Mesendoderm (in vitro differentiated cells): ENCODE measurements around the gene ABAT. TPM values are rescaled to one million over a fixed set of nuclear protein-coding genes. Genes with fewer than 3 reads are reported as not detected.
A peak's percentile ranks its signal among the peaks of the same experiment; 100 is the strongest.

Experiments used
- DNase-seq: peaks from one replicate; pipeline ENCODE4 v3.0.0; 2013
- H2AK5ac ChIP-seq: 2 replicates; pipeline ENCODE4 v1.6.1; 2013; ENCODE audit warnings: low read length, inconsistent platforms
- H2BK120ac ChIP-seq: 2 replicates; pipeline ENCODE4 v1.6.1; 2013; ENCODE audit warnings: low read depth, mild to moderate bottlenecking, low read length, moderate library complexity, mixed read lengths
- H2BK15ac ChIP-seq: replicated peaks from 2 replicates; pipeline ENCODE4 v1.6.1; 2013; ENCODE audit warnings: low read depth, mild to moderate bottlenecking, moderate library complexity
- H2BK5ac ChIP-seq: 2 replicates; pipeline ENCODE4 v1.6.1; 2013; ENCODE audit warnings: low read length, inconsistent platforms
- H3K18ac ChIP-seq: 2 replicates; pipeline ENCODE4 v1.6.1; 2013; ENCODE audit warnings: mild to moderate bottlenecking, low read length, mixed read lengths
- H3K23ac ChIP-seq: one replicate; pipeline ENCODE4 v1.6.1; 2013; ENCODE audit warnings: low read length
- H3K27ac ChIP-seq: 2 replicates; pipeline ENCODE4 v1.5.1; 2013; ENCODE audit warnings: low read depth, mild to moderate bottlenecking, inconsistent platforms, low read length, moderate library complexity
- H3K27me3 ChIP-seq: 2 replicates; pipeline ENCODE4 v1.6.1; 2013; ENCODE audit warnings: low read length, control low read depth, mild to moderate bottlenecking, inconsistent platforms; ENCODE audit not compliant: insufficient read depth, poor library complexity
- H3K36me3 ChIP-seq: 2 replicates; pipeline ENCODE4 v1.6.1; 2013; ENCODE audit warnings: low read length, inconsistent platforms; ENCODE audit not compliant: control insufficient read depth, insufficient read depth
- H3K4ac ChIP-seq: one replicate; pipeline ENCODE4 v1.6.1; 2013; ENCODE audit warnings: low read depth, mild to moderate bottlenecking, low read length, moderate library complexity
- H3K4me1 ChIP-seq: 2 replicates; pipeline ENCODE4 v1.6.1; 2013; ENCODE audit warnings: low read depth, low read length, inconsistent platforms; ENCODE audit not compliant: control insufficient read depth
- H3K4me2 ChIP-seq: 2 replicates; pipeline ENCODE4 v1.6.1; 2013; ENCODE audit warnings: low read length
- H3K4me3 ChIP-seq: 2 replicates; pipeline ENCODE4 v1.5.1; 2013; ENCODE audit warnings: mild to moderate bottlenecking, low read length
- H3K56ac ChIP-seq: one replicate; pipeline ENCODE4 v1.6.1; 2013; ENCODE audit warnings: low read length
- H3K79me1 ChIP-seq: 2 replicates; pipeline ENCODE4 v1.6.1; 2013; ENCODE audit warnings: low read length, inconsistent platforms
- H3K79me2 ChIP-seq: 2 replicates; pipeline ENCODE4 v1.6.1; 2013; ENCODE audit warnings: mild to moderate bottlenecking, low read length; ENCODE audit not compliant: control insufficient read depth, insufficient read depth
- H3K9ac ChIP-seq: 2 replicates; pipeline ENCODE4 v1.6.1; 2013; ENCODE audit warnings: low read length, inconsistent platforms
- H4K5ac ChIP-seq: one replicate; pipeline ENCODE4 v1.6.1; 2013; ENCODE audit warnings: low read length
- H4K8ac ChIP-seq: one replicate; pipeline ENCODE4 v1.6.1; 2013; ENCODE audit warnings: low read depth, mild to moderate bottlenecking, control low read depth, low read length, moderate library complexity
- WGBS: extraction: QIAGEN DNeasy Blood & Tissue Kit; methylation state at CpG from one replicate; pipeline ENCODE4 v1.1.7; 2013; ENCODE audit warnings: low lambda C conversion rate, missing lambda C conversion rate; ENCODE audit not compliant: insufficient coverage; ENCODE audit errors: extremely low coverage; 5-methylcytosine and 5-hydroxymethylcytosine counted together
- small RNA-seq: library from polyadenylated mRNA; stranded (forward); fragments of <200 nt; extraction: miRNeasy Mini kit (QIAGEN cat#:217004); gene quantifications from one replicate; pipeline ENCODE3, GENCODE V24; 2013; ENCODE audit not compliant: insufficient read depth

The ABAT gene

GRCh38 chr16:8831871-8832716 lies 157.7 kb downstream of the ABAT start:
- H3K4me1 ChIP-seq: peaks cover 10% of the 10 kb centered on the region

DNA sequence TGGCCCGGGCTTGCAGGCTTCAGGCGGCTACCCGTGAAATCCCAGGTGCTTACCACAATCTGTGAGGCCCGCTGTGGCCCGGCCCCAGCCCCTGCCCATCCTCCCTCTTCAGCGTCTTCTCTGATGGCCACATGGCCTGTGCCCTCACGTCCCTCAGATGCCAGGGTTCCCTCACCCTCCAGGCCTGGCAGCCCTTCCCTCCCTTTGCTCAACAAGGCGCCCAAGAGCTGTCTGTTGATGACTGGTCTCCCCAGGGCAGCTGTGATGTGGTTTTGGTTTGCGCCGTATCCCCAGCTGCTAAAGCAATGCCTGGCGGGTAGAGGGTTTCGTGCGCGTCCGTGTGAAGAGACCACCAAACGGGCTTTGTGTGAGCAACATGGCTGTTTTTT lies 158.3 kb downstream of the ABAT start:
- peaks cover 6% of the 10 kb centered on the region for H3K36me3 ChIP-seq
- H2BK15ac ChIP-seq: no peak overlapping the region
- H3K4me3 ChIP-seq: no peak overlapping the region
- no peak overlapping the region for H2AK5ac ChIP-seq
- no peaks in the 10 kb centered on the region for H3K27me3 ChIP-seq
- H3K4me1 ChIP-seq: peaks cover 10% of the 10 kb centered on the region
- H4K8ac ChIP-seq: no peak overlapping the region
- no peak overlapping the region for H3K4ac ChIP-seq
- no peak for DNase-seq
- H3K56ac ChIP-seq: peak overlapping the region; percentile 65
- no peak overlapping the region for H3K18ac ChIP-seq
- H3K27ac ChIP-seq: peak overlapping the region; percentile 36
- H3K79me1 ChIP-seq: peaks cover 1% of the 10 kb centered on the region
- H3K79me2 ChIP-seq: peaks cover 4% of the 10 kb centered on the region
- H3K23ac ChIP-seq: no peak overlapping the region
- H4K5ac ChIP-seq: no peak overlapping the region
- H2BK5ac ChIP-seq: no peak overlapping the region
- no peak overlapping the region for H3K4me2 ChIP-seq
- H2BK120ac ChIP-seq: no peak overlapping the region
- peak overlapping the region; percentile 24 for H3K9ac ChIP-seq
- no CpG with 5 or more reads among the region's 16 CpGs for WGBS

More at GRCh38 chr16:8831871-8832716, 157.7 kb downstream of the ABAT start:
- peak overlapping the region; percentile 36 for H3K27ac ChIP-seq
- H3K9ac ChIP-seq: peak overlapping the region; percentile 34
- peak overlapping the region; percentile 8 for H3K4me2 ChIP-seq
- H3K36me3 ChIP-seq: peaks cover 6% of the 10 kb centered on the region
- no peak overlapping the region for H2BK15ac ChIP-seq
- H4K5ac ChIP-seq: no peak overlapping the region
- no peak overlapping the region for H3K18ac ChIP-seq
- no peak overlapping the region for H3K4ac ChIP-seq
- H3K27me3 ChIP-seq: no peaks in the 10 kb centered on the region
- peaks cover 4% of the 10 kb centered on the region for H3K79me2 ChIP-seq
- H3K4me3 ChIP-seq: no peak overlapping the region
- H4K8ac ChIP-seq: no peak overlapping the region
- peak overlapping the region; percentile 13 for H2BK5ac ChIP-seq
- peaks cover 1% of the 10 kb centered on the region for H3K79me1 ChIP-seq
- H3K56ac ChIP-seq: peak overlapping the region; percentile 65
- H2AK5ac ChIP-seq: no peak overlapping the region
- no CpG with 5 or more reads among the region's 18 CpGs for WGBS
- peak; percentile 78 for DNase-seq
- no peak overlapping the region for H3K23ac ChIP-seq
- no peak overlapping the region for H2BK120ac ChIP-seq

Small RNA genes within 50 kb of the gene (small RNA-seq; reads per million reads assigned to genes)
- gene AC007224.1: not detected
- gene RN7SL743P: not detected
- gene RNU7-63P: not detected
